DOHH2 (cell line): Measurements from ENCODE around the gene MPC2.

ENCODE experiments used
- H3F3A ChIP-seq: fragments of 200-600 bp; sonication (generic), shearing (Covaris generic); 2 replicates; pipeline ENCODE4 v1.6.0; 2016; ENCODE audit warnings: antibody characterized with exemption, mild to moderate bottlenecking; ENCODE audit not compliant: control insufficient read depth, insufficient read depth
- H3K27ac ChIP-seq: fragments of 200-600 bp; sonication (generic); 2 replicates; pipeline ENCODE4 v1.5.1; 2014; ENCODE audit warnings: low read depth, mild to moderate bottlenecking, low read length, moderate library complexity
- H3K27me3 ChIP-seq: fragments of 200-600 bp; sonication (generic); 2 replicates; pipeline ENCODE4 v1.6.1; 2014; ENCODE audit warnings: mild to moderate bottlenecking, low read length, mixed read lengths; ENCODE audit not compliant: control insufficient read depth
- H3K36me3 ChIP-seq: fragments of 200-600 bp; sonication (generic); 2 replicates; pipeline ENCODE4 v1.6.1; 2014; ENCODE audit warnings: mild to moderate bottlenecking, low read length, moderate library complexity, mixed read lengths; ENCODE audit not compliant: control insufficient read depth
- H3K4me1 ChIP-seq: fragments of 200-600 bp; sonication (generic); 2 replicates; pipeline ENCODE4 v1.6.1; 2014; ENCODE audit warnings: mild to moderate bottlenecking, low read length, mixed read lengths; ENCODE audit not compliant: control insufficient read depth
- H3K4me2 ChIP-seq: fragments of 200-600 bp; sonication (generic); 2 replicates; pipeline ENCODE4 v1.6.0; 2014; ENCODE audit warnings: mild to moderate bottlenecking, low read length, moderate library complexity
- H3K4me3 ChIP-seq: fragments of 200-600 bp; sonication (generic); 2 replicates; pipeline ENCODE4 v1.5.1; 2014; ENCODE audit warnings: mild to moderate bottlenecking, low read length, mixed read lengths
- H3K79me2 ChIP-seq: fragments of 200-600 bp; sonication (generic); 2 replicates; pipeline ENCODE4 v1.6.1; 2014; ENCODE audit warnings: mild to moderate bottlenecking, low read length, mixed read lengths; ENCODE audit not compliant: control insufficient read depth
- H3K9me2 ChIP-seq: fragments of 200-600 bp; sonication (generic); replicated peaks from 2 replicates; pipeline ENCODE4 v1.6.1; 2014; ENCODE audit warnings: mild to moderate bottlenecking, low read length, mixed read lengths; ENCODE audit not compliant: control insufficient read depth
- H3K9me3 ChIP-seq: fragments of 200-600 bp; sonication (generic); 2 replicates; pipeline ENCODE4 v1.6.1; 2014; ENCODE audit warnings: antibody characterized with exemption, low read length, mixed read lengths; ENCODE audit not compliant: control insufficient read depth, insufficient read depth
- H4K20me1 ChIP-seq: fragments of 200-600 bp; sonication (generic); 2 replicates; pipeline ENCODE4 v1.6.0; 2014; ENCODE audit warnings: low read depth, mild to moderate bottlenecking, antibody characterized with exemption, low read length, moderate library complexity; ENCODE audit not compliant: control insufficient read depth, insufficient read depth
- CTCF ChIP-seq: fragments of 200-600 bp; sonication (generic); IDR thresholded peaks from one replicate; pipeline ENCODE4 v1.5.1; 2014; ENCODE audit warnings: antibody characterized with exemption, mild to moderate bottlenecking, low read depth, low read length; ENCODE audit not compliant: poor library complexity, severe bottlenecking
- EZH2phosphoT487 ChIP-seq: fragments of 200-600 bp; sonication (generic); IDR thresholded peaks from 2 replicates; pipeline ENCODE4 v1.6.1; 2017; ENCODE audit warnings: borderline replicate concordance, mild to moderate bottlenecking, antibody characterized with exemption, low read length, moderate library complexity, mixed read lengths

Gene MPC2

DNA sequence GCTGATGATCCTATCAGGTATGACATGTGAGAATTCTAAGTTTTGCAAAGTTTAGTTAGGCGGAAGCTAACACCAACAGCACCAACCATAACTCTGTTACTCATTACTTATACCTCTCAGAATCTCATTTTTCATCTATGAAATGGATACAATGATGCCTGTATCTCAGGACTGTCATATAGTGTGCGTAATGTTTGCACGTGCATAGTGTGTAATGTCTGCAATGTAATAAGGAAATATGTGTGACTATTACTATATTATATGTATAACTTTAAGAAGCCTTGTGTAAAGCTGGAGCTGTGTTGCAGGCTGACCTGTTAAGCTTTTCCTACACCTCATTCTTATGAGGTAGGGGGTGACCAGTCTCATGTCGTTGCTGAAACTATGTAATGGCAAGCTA lies 36.0 kb downstream of the MPC2 start:
- Histone ChIP-seq H3K27ac (no peak overlapping the region), H3K4me2 (no peak overlapping the region), H3K27me3 (no peaks in the 10 kb centered on the region), H3K4me1 (peaks cover 14% of the 10 kb centered on the region), H3K9me3 (no peaks in the 10 kb centered on the region), H4K20me1 (no peaks in the 10 kb centered on the region), H3K79me2 (no peaks in the 10 kb centered on the region), H3F3A (no peaks in the 10 kb centered on the region), H3K4me3 (no peak overlapping the region), H3K9me2 (no peaks in the 10 kb centered on the region), H3K36me3 (no peaks in the 10 kb centered on the region)
- TF ChIP-seq EZH2phosphoT487 (no peak), CTCF (no peak)

DNA sequence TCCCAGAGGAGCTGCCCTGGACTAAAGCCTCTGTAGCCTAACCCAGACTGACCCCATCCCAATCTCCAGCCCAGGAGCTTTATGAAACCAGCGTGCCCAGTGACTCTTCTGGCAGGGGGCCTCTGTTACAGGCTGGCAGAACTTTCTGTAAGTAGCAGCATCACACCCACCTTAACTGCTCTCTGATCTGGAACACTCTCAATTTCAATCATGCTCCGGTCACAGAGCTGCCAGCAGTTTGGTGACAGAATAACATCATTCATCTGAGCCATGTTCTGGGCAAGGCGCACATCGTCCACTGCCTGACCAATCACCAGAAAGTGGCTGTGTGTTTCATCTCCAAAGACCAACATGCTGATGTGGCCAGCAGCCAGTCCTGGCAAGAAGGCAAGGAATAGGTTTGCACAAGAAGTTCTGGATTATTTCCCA lies 37.6 kb downstream of the MPC2 start:
- Histone ChIP-seq H3K4me1 (peaks cover 14% of the 10 kb centered on the region), H3K9me3 (no peaks in the 10 kb centered on the region), H3K27me3 (no peaks in the 10 kb centered on the region), H3K79me2 (no peaks in the 10 kb centered on the region), H3K9me2 (no peaks in the 10 kb centered on the region), H3K27ac (no peak overlapping the region), H3K4me3 (no peak overlapping the region), H3K4me2 (no peak overlapping the region), H3K36me3 (no peaks in the 10 kb centered on the region), H4K20me1 (no peaks in the 10 kb centered on the region), H3F3A (no peaks in the 10 kb centered on the region)
- no peak for TF ChIP-seq CTCF
- no peak for TF ChIP-seq EZH2phosphoT487

GRCh38 chr1:167898578-167899222 lies 38.2 kb downstream of the MPC2 start:
- no peaks in the 10 kb centered on the region for H3F3A ChIP-seq
- H3K27ac ChIP-seq: no peak overlapping the region
- H3K36me3 ChIP-seq: no peaks in the 10 kb centered on the region
- no peaks in the 10 kb centered on the region for H4K20me1 ChIP-seq
- H3K79me2 ChIP-seq: no peaks in the 10 kb centered on the region
- no peak overlapping the region for H3K4me2 ChIP-seq
- TF ChIP-seq CTCF (no peak), EZH2phosphoT487 (no peak)
- H3K4me3 ChIP-seq: no peak overlapping the region
- no peaks in the 10 kb centered on the region for H3K9me3 ChIP-seq
- peaks cover 17% of the 10 kb centered on the region for H3K4me1 ChIP-seq
- H3K9me2 ChIP-seq: no peaks in the 10 kb centered on the region
- no peaks in the 10 kb centered on the region for H3K27me3 ChIP-seq
